A673 (cell line): ENCODE results near the gene NUCB1.
A peak's percentile ranks its signal among the peaks of the same experiment; 100 is the strongest.

ENCODE experiments used
- EZH2 ChIP-seq: fragments of 200-600 bp; sonication (generic); IDR thresholded peaks from 2 replicates; pipeline ENCODE4 v1.6.1; 2017; ENCODE audit warnings: borderline replicate concordance, low read depth, mild to moderate bottlenecking, mixed read lengths, antibody characterized with exemption, low read length; ENCODE audit not compliant: poor library complexity, severe bottlenecking
- TF ChIP-seq, protein P1 (sequence below): fragments of 300-800, 200-600 bp; sonication (generic); conservative IDR thresholded peaks from 2 replicates; pipeline ENCODE4 v1.5.1; 2017; ENCODE audit warnings: low read depth, mild to moderate bottlenecking, antibody characterized with exemption, low read length, moderate library complexity, mixed read lengths

DNA sequence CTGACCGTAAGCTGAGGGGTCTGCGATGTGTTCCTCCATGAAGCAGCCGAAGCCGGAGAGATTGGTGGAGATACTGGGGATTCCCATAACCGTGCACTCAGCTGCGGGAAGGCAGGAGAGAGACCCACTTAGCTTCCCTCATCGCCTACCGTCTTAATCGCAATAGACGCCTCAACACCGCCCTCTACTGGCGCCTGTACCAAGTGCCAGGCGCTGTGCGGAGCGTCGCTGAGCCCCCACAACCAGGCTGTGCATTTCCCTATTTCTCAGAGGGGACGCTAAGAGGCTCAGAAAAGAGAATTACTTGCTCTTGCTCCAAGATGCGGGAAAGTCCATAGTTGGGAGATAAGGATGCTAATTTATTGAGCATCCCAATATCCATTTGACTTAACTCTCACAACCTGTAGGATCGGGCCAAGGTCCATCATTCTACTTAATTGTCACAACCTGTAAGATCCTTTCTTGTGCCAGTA lies 70.8 kb downstream of the NUCB1 start:
- TF ChIP-seq EZH2, result no peak
- TF ChIP-seq, protein P1, sequence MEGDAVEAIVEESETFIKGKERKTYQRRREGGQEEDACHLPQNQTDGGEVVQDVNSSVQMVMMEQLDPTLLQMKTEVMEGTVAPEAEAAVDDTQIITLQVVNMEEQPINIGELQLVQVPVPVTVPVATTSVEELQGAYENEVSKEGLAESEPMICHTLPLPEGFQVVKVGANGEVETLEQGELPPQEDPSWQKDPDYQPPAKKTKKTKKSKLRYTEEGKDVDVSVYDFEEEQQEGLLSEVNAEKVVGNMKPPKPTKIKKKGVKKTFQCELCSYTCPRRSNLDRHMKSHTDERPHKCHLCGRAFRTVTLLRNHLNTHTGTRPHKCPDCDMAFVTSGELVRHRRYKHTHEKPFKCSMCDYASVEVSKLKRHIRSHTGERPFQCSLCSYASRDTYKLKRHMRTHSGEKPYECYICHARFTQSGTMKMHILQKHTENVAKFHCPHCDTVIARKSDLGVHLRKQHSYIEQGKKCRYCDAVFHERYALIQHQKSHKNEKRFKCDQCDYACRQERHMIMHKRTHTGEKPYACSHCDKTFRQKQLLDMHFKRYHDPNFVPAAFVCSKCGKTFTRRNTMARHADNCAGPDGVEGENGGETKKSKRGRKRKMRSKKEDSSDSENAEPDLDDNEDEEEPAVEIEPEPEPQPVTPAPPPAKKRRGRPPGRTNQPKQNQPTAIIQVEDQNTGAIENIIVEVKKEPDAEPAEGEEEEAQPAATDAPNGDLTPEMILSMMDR, result peak; percentile 96
